HepG2 (cell line): ENCODE results near the gene NKPD1. TPM values are rescaled to one million over a fixed set of nuclear protein-coding genes. Genes with fewer than 3 reads are reported as not detected.
A peak's percentile ranks its signal among the peaks of the same experiment; 100 is the strongest.

Experiments
- BATF2 ChIP-seq: sonication (generic); formaldehyde crosslinking; IDR thresholded peaks from 2 replicates; pipeline ENCODE4 v1.8.0; 2022; ENCODE audit warnings: mild to moderate bottlenecking, missing genetic modification reagents, moderate library complexity
- RAD51 ChIP-seq: fragments of 450-650 bp; IDR thresholded peaks from 2 replicates; pipeline ENCODE4 v1.6.1; 2016; ENCODE audit warnings: borderline replicate concordance
- RBM39 ChIP-seq: fragments of 200-400 bp; formaldehyde crosslinking; IDR thresholded peaks from one replicate; pipeline ENCODE4 v1.6.1; 2018; ENCODE audit warnings: antibody characterized with exemption, mild to moderate bottlenecking, low read depth, low read length; ENCODE audit not compliant: poor library complexity, severe bottlenecking
- TAF15 ChIP-seq: fragments of 200-400 bp; formaldehyde crosslinking; IDR thresholded peaks from one replicate; pipeline ENCODE4 v1.6.1; 2018; ENCODE audit warnings: mild to moderate bottlenecking, low read depth, low read length; ENCODE audit not compliant: poor library complexity, severe bottlenecking
- ZBTB2 ChIP-seq: sonication (generic); formaldehyde crosslinking; IDR thresholded peaks from 2 replicates; pipeline ENCODE4 v1.8.0; 2022; ENCODE audit warnings: low read depth, missing genetic modification reagents
- ZBTB7B ChIP-seq: sonication (generic); formaldehyde crosslinking; IDR thresholded peaks from 2 replicates; pipeline ENCODE4 v1.4.0; 2020; ENCODE audit warnings: missing genetic modification reagents
- ZNF547 ChIP-seq: sonication (generic); formaldehyde crosslinking; IDR thresholded peaks from 2 replicates; pipeline ENCODE4 v1.5.1; 2020; ENCODE audit warnings: mild to moderate bottlenecking, missing genetic modification reagents
- ZNF724P ChIP-seq: sonication (generic); formaldehyde crosslinking; IDR thresholded peaks from 2 replicates; pipeline ENCODE4 v1.8.0; 2022; ENCODE audit warnings: missing genetic modification reagents, borderline replicate concordance
- polyA plus RNA-seq, 8 experiments: library from polyadenylated mRNA; depleted of rRNA in 3 of 8; stranded (reverse) in 7 of 8; unstranded in 1 of 8; fragments of >200 nt; fragmentation: Illumina TruSeq in 4 of 8; extraction: Trizol in 4 of 8; gene quantifications; 2 replicates each; pipeline versions ENCODE4 v1.2.1 to v1.2.3, GENCODE V29; 2011 to 2016; ENCODE audit warnings: low read depth in 4 of 8, missing spikeins in 1 of 8, mixed read lengths in 1 of 8; ENCODE audit not compliant: insufficient read depth in 1 of 8
- total RNA-seq, 5 experiments: library from RNA; depleted of rRNA; stranded (reverse); fragments of >200 nt; fragmentation: Illumina TruSeq; extraction: Trizol; gene quantifications; 2 replicates each; pipeline ENCODE4 v1.2.3, GENCODE V29; 2016; ENCODE audit warnings: low read depth in 1 of 5
- TF ChIP-seq, protein P1 (sequence below): IDR thresholded peaks from 2 replicates; pipeline ENCODE4 v1.6.1; 2012; ENCODE audit warnings: inconsistent platforms

The NKPD1 gene
- total and polyA plus RNA-seq, 2 of the 13 experiments (the other 11 are each of a cell fraction or from before 2014, with no cell fraction given), result 0.03 TPM; not detected in 1

GRCh38 chr19:45153339-45154063 lies 7.3 kb downstream of the NKPD1 start (continued):
- TF ChIP-seq ZNF724P (no peak), BATF2 (0 out of 2 replicates have a peak, but pooled peaks have one; percentile 40), TAF15 (no peak), RAD51 (no peak), ZBTB2 (0 out of 2 replicates have a peak, but pooled peaks have one; percentile 40), RBM39 (peak; percentile 52), ZBTB7B (CRISPR knock-in tag) (peak; percentile 4; the same call in 1 of the 2 replicates), ZNF547 (CRISPR knock-in tag) (no peak)
- TF ChIP-seq, protein P1, sequence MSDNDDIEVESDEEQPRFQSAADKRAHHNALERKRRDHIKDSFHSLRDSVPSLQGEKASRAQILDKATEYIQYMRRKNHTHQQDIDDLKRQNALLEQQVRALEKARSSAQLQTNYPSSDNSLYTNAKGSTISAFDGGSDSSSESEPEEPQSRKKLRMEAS, result 0 out of 2 replicates have a peak, but pooled peaks have one; percentile 34
